IPS-15b (cell line): Measurements from ENCODE around the gene VSNL1.

Experiments
- H3K27me3 ChIP-seq: one replicate; pipeline ENCODE4 v1.6.1; 2013; ENCODE audit warnings: low read length; ENCODE audit not compliant: control insufficient read depth, insufficient read depth
- H3K36me3 ChIP-seq: one replicate; pipeline ENCODE4 v1.6.1; 2013; ENCODE audit warnings: low read length; ENCODE audit not compliant: control insufficient read depth, insufficient read depth
- H3K4me1 ChIP-seq: one replicate; pipeline ENCODE4 v1.6.1; 2013; ENCODE audit warnings: mild to moderate bottlenecking, low read length; ENCODE audit not compliant: control insufficient read depth, insufficient read depth
- H3K4me3 ChIP-seq: one replicate; pipeline ENCODE4 v1.5.1; 2013; ENCODE audit warnings: low read depth, low read length
- H3K9ac ChIP-seq: one replicate; pipeline ENCODE4 v1.6.1; 2013; ENCODE audit warnings: low read depth, mild to moderate bottlenecking, low read length
- H3K9me3 ChIP-seq: one replicate; pipeline ENCODE4 v1.6.1; 2013; ENCODE audit warnings: mild to moderate bottlenecking, low read length; ENCODE audit not compliant: control insufficient read depth, insufficient read depth

Gene VSNL1

DNA sequence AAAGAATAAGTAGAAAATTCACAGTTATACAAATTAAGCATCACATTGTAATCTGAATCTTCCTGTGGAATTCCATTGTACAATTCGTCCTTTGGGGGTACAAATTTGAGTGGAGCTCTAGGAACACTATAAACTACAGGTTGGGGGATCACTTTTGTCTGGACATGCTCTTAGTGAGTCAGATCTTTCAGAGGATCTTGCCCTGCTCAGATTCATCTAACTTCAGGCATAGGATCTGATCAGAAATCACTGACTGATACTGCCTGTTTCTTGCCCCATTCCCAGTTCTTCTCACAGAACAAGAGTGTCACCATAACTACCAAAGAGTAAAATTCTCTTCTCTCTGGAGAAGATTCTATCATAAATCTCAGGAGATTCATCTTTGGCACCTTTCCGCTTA, 10.7 kb upstream of the VSNL1 start:
- no peak overlapping the region for H3K4me3 ChIP-seq
- no peaks in the 10 kb centered on the region for H3K36me3 ChIP-seq
- H3K4me1 ChIP-seq = no peaks in the 10 kb centered on the region
- H3K9ac ChIP-seq = no peak overlapping the region
- no peaks in the 10 kb centered on the region for H3K27me3 ChIP-seq
- H3K9me3 ChIP-seq = no peaks in the 10 kb centered on the region

- Histone ChIP-seq H3K4me3 (no peak overlapping the region), H3K4me1 (no peaks in the 10 kb centered on the region), H3K9ac (no peak overlapping the region), H3K27me3 (peaks cover 30% of the 10 kb centered on the region), H3K9me3 (no peaks in the 10 kb centered on the region), H3K36me3 (no peaks in the 10 kb centered on the region)
Measured at GRCh38 chr2:17533546-17533945, 7.0 kb upstream of the VSNL1 start.

- Histone ChIP-seq H3K9ac (no peak overlapping the region), H3K9me3 (no peaks in the 10 kb centered on the region), H3K27me3 (peaks cover 43% of the 10 kb centered on the region), H3K36me3 (no peaks in the 10 kb centered on the region), H3K4me1 (no peaks in the 10 kb centered on the region), H3K4me3 (no peak overlapping the region)
Measured at GRCh38 chr2:17536416-17536815, 4.1 kb upstream of the VSNL1 start.

- no peak overlapping the region for H3K9ac ChIP-seq
- no peaks in the 10 kb centered on the region for H3K9me3 ChIP-seq
- peaks cover 8% of the 10 kb centered on the region for H3K4me1 ChIP-seq
- peaks cover 56% of the 10 kb centered on the region for H3K27me3 ChIP-seq
- peak overlapping the region; percentile 75 for H3K4me3 ChIP-seq
- H3K36me3 ChIP-seq = no peaks in the 10 kb centered on the region
Measured at GRCh38 chr2:17538022-17538843, 2.3 kb upstream of the VSNL1 start.

GRCh38 chr2:17538844-17539554, 1.5 kb upstream of the VSNL1 start:
- no peaks in the 10 kb centered on the region for H3K36me3 ChIP-seq
- peaks cover 9% of the 10 kb centered on the region for H3K4me1 ChIP-seq
- H3K27me3 ChIP-seq = peaks cover 56% of the 10 kb centered on the region
- H3K9me3 ChIP-seq = no peaks in the 10 kb centered on the region
- peak overlapping the region; percentile 75 for H3K4me3 ChIP-seq
- H3K9ac ChIP-seq = peak overlapping the region; percentile 28

DNA sequence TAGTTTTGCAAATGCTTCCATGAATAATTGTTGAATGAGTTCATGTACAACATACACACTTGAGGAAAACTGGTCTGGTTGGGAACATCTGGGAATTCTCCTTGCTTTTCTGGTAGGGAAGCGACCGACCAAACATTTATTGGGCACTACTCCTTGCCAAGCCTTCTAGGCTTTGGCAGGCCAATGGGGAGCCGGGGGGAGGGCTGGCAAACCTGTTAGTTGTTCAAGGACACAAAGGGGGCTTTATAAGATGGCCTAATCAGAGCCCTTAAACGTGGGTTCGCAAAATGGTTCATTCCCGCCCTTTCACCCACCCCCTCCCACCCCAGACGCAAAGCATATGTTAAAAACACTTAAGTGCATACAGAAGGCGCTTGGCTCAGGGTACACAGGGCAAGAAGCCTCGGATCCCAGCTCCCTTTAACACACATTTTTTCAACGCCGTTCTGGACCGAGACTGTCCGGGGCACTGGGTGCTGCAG, 844 bp upstream of the VSNL1 start:
- Histone ChIP-seq H3K9ac (peak overlapping the region; percentile 87), H3K27me3 (peaks cover 56% of the 10 kb centered on the region), H3K36me3 (no peaks in the 10 kb centered on the region), H3K4me1 (peaks cover 15% of the 10 kb centered on the region), H3K4me3 (peak overlapping the region; percentile 75), H3K9me3 (no peaks in the 10 kb centered on the region)

GRCh38 chr2:17540813-17541530, 476 bp downstream of the VSNL1 start:
- H3K36me3 ChIP-seq = no peaks in the 10 kb centered on the region
- no peaks in the 10 kb centered on the region for H3K9me3 ChIP-seq
- peaks cover 21% of the 10 kb centered on the region for H3K4me1 ChIP-seq
- peaks cover 52% of the 10 kb centered on the region for H3K27me3 ChIP-seq
- H3K4me3 ChIP-seq = peak overlapping the region; percentile 75
- H3K9ac ChIP-seq = no peak overlapping the region

DNA sequence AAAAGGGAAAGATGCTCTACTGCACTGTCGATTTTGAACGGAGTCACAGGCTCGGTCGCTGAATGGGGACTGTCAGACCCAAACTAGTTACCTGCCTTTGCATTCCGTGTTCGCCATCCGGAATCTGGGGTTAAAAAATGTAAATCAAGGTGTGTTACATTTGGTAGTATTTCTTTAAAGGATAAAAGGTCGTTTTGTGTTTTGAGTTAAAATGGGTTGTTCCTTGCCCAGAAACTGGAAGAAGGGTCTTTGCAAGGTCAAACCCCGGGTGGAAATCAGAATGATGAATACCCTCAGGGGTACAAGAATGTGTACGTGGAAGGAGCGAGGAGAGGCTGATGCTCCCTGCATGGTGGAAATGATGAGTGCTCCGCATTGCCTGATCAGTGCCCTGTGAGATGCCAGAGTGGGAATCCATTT, 1.0 kb downstream of the VSNL1 start:
- H3K36me3 ChIP-seq = no peaks in the 10 kb centered on the region
- H3K9ac ChIP-seq = no peak overlapping the region
- peak overlapping the region; percentile 75 for H3K4me3 ChIP-seq
- peaks cover 46% of the 10 kb centered on the region for H3K27me3 ChIP-seq
- H3K9me3 ChIP-seq = no peaks in the 10 kb centered on the region
- H3K4me1 ChIP-seq = peaks cover 23% of the 10 kb centered on the region

GRCh38 chr2:17542471-17542870, 2.0 kb downstream of the VSNL1 start:
- H3K27me3 ChIP-seq = peaks cover 37% of the 10 kb centered on the region
- H3K9me3 ChIP-seq = no peaks in the 10 kb centered on the region
- peak overlapping the region; percentile 75 for H3K4me3 ChIP-seq
- H3K4me1 ChIP-seq = peaks cover 26% of the 10 kb centered on the region
- no peaks in the 10 kb centered on the region for H3K36me3 ChIP-seq
- no peak overlapping the region for H3K9ac ChIP-seq

GRCh38 chr2:17543131-17543660, 2.7 kb downstream of the VSNL1 start:
- H3K4me3 ChIP-seq = peak overlapping the region; percentile 2
- H3K9ac ChIP-seq = no peak overlapping the region
- H3K4me1 ChIP-seq = peaks cover 26% of the 10 kb centered on the region
- H3K36me3 ChIP-seq = no peaks in the 10 kb centered on the region
- no peaks in the 10 kb centered on the region for H3K9me3 ChIP-seq
- H3K27me3 ChIP-seq = peaks cover 30% of the 10 kb centered on the region

GRCh38 chr2:17543848-17544247, 3.4 kb downstream of the VSNL1 start:
- Histone ChIP-seq H3K36me3 (no peaks in the 10 kb centered on the region), H3K4me3 (peak overlapping the region; percentile 23), H3K4me1 (peaks cover 26% of the 10 kb centered on the region), H3K9ac (no peak overlapping the region), H3K27me3 (peaks cover 25% of the 10 kb centered on the region), H3K9me3 (no peaks in the 10 kb centered on the region)
